ENCODE results near the gene ELP4.

- no peak for TF ChIP-seq RNF2 (IDR thresholded peaks at IDR 0.05; ENCODE audit: borderline replicate concordance, low read depth)
- TF ChIP-seq CBX8 (IDR thresholded peaks at IDR 0.05): no peak
- no peak for TF ChIP-seq MAFK (IDR thresholded peaks at IDR 0.05; ENCODE audit: partially characterized antibody)
- no peak for TF ChIP-seq POLR2A (IDR thresholded peaks at IDR 0.05; ENCODE audit: low read length)
- no peak for TF ChIP-seq BHLHE40 (IDR thresholded peaks at IDR 0.05; ENCODE audit: low read depth, low read length)
- no peak for TF ChIP-seq RFX5 (IDR thresholded peaks at IDR 0.05)
- TF ChIP-seq JUNB (IDR thresholded peaks at IDR 0.05): no peak
- no peak for TF ChIP-seq USF2 (IDR thresholded peaks at IDR 0.05)
- TF ChIP-seq CTCF (IDR thresholded peaks at IDR 0.05): no peak
- no peak for TF ChIP-seq RAD21 (conservative IDR thresholded peaks at IDR 0.05 in 1 of 2, IDR thresholded peaks at IDR 0.05 in 1 of 2)
Observed at GRCh38 chr11:31815711-31816467, 306.3 kb downstream of the ELP4 start.

All from A549 (cell line).